Measurements from ENCODE around the gene GLP1R.
"Not testable (repeated sequence)": the region's sequence is repeated elsewhere in the genome, so short reads cannot be mapped to it uniquely, and the experiment has no call there.

The GLP1R gene

DNA sequence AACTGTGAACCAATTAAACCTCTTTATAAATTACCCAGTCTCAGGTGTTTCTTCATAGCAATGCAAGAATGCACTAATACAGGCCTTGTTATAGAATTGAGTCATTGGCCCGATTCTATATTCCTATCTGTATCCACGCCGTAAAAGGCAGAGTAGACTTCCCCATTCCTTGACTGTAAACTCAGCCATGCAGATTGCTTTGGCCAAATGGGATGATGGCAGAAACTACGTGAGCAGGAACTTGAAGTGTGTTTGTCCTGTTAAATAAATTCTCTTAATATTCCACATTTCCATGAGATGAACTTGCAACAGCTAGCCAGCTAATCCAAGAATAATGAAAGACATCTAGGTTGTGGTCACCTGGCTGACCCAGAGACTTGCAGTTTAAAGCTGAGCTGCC lies 70.3 kb downstream of the GLP1R start:
- Histone ChIP-seq H3K4me3 (replicated peaks; ENCODE audit: low read depth, low read length) (no peak overlapping the region), H3K27me3 (replicated peaks; ENCODE audit: control insufficient read depth, insufficient read depth, low read length) (no peaks in the 10 kb centered on the region), H3K36me3 (ENCODE audit: control insufficient read depth, insufficient read depth, low read length) (no peaks in the 10 kb centered on the region)
- DNase-seq (ENCODE audit: extremely low read depth, insufficient read length), result no peak
- TF ChIP-seq, protein P1, sequence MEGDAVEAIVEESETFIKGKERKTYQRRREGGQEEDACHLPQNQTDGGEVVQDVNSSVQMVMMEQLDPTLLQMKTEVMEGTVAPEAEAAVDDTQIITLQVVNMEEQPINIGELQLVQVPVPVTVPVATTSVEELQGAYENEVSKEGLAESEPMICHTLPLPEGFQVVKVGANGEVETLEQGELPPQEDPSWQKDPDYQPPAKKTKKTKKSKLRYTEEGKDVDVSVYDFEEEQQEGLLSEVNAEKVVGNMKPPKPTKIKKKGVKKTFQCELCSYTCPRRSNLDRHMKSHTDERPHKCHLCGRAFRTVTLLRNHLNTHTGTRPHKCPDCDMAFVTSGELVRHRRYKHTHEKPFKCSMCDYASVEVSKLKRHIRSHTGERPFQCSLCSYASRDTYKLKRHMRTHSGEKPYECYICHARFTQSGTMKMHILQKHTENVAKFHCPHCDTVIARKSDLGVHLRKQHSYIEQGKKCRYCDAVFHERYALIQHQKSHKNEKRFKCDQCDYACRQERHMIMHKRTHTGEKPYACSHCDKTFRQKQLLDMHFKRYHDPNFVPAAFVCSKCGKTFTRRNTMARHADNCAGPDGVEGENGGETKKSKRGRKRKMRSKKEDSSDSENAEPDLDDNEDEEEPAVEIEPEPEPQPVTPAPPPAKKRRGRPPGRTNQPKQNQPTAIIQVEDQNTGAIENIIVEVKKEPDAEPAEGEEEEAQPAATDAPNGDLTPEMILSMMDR (IDR thresholded peaks at IDR 0.05; ENCODE audit: insufficient read depth, low read length, poor library complexity, severe bottlenecking), result no peak

DNA sequence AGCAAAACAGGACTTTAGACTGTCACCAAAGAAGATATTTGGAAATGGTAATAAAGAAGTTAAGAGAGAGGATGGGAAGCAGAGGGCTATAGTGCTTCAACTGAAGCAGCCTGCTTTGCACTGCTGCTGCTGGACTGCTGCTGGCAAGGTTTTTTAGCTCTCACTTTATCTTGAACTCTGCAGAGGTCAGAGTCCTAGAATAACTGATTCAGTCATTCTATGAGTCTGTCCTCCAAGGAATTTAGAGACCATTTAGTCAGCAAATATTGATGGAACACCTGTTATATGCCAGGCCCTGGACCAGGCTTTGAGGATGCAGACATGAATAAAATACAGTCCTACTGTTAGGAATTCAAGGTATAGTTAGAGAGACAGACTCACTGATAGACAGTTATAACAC lies 75.5 kb downstream of the GLP1R start:
- no peak for DNase-seq (ENCODE audit: extremely low read depth, insufficient read length)
- Histone ChIP-seq H3K27me3 (replicated peaks; ENCODE audit: control insufficient read depth, insufficient read depth, low read length) (no peaks in the 10 kb centered on the region), H3K36me3 (ENCODE audit: control insufficient read depth, insufficient read depth, low read length) (no peaks in the 10 kb centered on the region), H3K4me3 (replicated peaks; ENCODE audit: low read depth, low read length) (no peak overlapping the region)
- TF ChIP-seq, protein P1 (IDR thresholded peaks at IDR 0.05; ENCODE audit: insufficient read depth, low read length, poor library complexity, severe bottlenecking), result no peak

DNA sequence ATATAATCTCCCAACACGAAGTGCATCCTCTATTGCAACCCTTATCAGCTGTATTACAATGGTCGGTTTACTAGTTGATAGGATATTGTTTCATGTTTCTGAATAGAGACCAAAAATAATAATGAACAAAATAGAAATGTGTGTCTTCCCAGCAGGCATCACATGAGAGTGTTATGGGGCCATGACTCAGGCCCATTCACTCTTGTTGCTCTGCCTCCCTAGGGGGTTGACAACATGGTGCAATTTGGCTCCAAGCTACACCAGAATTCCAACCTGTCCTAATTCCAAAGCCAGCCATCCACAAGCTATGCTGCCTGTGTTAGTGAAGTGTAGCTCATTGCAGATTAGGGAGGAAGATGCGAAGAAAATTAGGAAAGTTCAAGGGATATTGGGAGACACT lies 79.5 kb downstream of the GLP1R start:
- no peak overlapping the region for H3K4me3 ChIP-seq (replicated peaks; ENCODE audit: low read depth, low read length)
- DNase-seq (ENCODE audit: extremely low read depth, insufficient read length), result no peak
- TF ChIP-seq, protein P1 (IDR thresholded peaks at IDR 0.05; ENCODE audit: insufficient read depth, low read length, poor library complexity, severe bottlenecking), result no peak
- no peaks in the 10 kb centered on the region for H3K27me3 ChIP-seq (replicated peaks; ENCODE audit: control insufficient read depth, insufficient read depth, low read length)
- H3K36me3 ChIP-seq (ENCODE audit: control insufficient read depth, insufficient read depth, low read length), result no peaks in the 10 kb centered on the region

DNA sequence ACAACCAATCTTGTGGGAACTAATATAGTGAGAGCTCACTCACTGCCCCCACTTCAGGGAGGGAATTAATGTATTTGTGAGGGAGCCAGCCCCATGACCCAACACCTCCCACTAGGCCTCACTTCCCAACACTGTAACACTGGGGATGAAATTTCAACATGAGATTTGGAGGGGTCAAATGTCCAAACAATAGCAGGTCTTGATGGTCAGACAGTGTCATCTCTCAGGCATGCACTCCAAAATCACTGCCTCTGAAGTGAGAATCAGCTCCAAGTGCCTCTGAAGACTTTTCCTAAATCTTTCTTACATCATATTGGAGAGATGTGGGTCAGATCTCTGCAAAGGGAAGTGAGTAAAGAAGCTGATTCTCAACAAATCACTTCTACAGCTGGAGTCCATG lies 80.3 kb downstream of the GLP1R start:
- no peak overlapping the region for H3K4me3 ChIP-seq (replicated peaks; ENCODE audit: low read depth, low read length)
- no peak for DNase-seq (ENCODE audit: extremely low read depth, insufficient read length)
- H3K27me3 ChIP-seq (replicated peaks; ENCODE audit: control insufficient read depth, insufficient read depth, low read length), result no peaks in the 10 kb centered on the region
- TF ChIP-seq, protein P1 (IDR thresholded peaks at IDR 0.05; ENCODE audit: insufficient read depth, low read length, poor library complexity, severe bottlenecking), result no peak
- no peaks in the 10 kb centered on the region for H3K36me3 ChIP-seq (ENCODE audit: control insufficient read depth, insufficient read depth, low read length)

DNA sequence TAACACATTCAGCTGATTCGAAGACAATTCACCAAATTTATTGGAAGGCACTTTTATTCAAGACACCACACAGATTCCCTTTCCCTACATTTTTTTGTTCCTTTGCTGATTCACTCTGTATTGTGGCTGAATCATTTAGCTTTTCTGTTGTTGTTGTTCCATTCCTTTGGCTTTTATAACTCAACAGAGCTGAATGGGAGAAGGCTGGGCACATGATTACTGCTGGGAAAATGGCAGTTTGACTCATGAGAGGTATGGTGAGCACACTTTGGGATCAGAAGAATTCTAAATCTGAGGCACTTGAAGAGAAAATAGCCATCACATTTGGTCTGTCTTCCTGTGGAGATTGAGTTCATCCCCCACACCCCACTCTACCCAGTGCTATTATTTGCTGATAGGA lies 82.1 kb downstream of the GLP1R start:
- TF ChIP-seq, protein P1 (IDR thresholded peaks at IDR 0.05; ENCODE audit: insufficient read depth, low read length, poor library complexity, severe bottlenecking), result no peak
- Histone ChIP-seq H3K36me3 (ENCODE audit: control insufficient read depth, insufficient read depth, low read length) (no peaks in the 10 kb centered on the region), H3K4me3 (replicated peaks; ENCODE audit: low read depth, low read length) (no peak overlapping the region), H3K27me3 (replicated peaks; ENCODE audit: control insufficient read depth, insufficient read depth, low read length) (no peaks in the 10 kb centered on the region)
- DNase-seq (ENCODE audit: extremely low read depth, insufficient read length), result no peak

DNA sequence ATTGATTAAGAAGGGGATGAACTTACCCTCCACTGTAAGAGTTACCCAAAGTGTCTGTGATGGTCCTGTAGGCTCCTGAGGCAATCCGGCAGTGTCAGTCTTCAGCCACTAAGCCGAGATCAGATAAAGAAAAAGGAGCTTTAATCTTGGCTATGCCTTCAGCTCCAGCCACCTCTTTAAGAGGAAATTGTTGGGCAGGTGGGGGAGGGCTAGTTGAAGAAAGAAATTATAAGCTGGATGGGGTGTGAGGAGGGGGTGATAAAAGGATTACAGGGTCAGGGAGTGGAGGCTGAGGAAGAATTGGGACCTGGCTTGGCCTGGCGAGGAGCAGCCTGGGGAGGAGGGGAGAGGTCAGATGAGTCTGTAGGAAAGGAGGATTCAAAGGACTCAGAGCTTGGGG lies 86.2 kb downstream of the GLP1R start:
- DNase-seq (ENCODE audit: extremely low read depth, insufficient read length); H3K4me3 ChIP-seq (replicated peaks; ENCODE audit: low read depth, low read length); H3K27me3 ChIP-seq (replicated peaks; ENCODE audit: control insufficient read depth, insufficient read depth, low read length); H3K36me3 ChIP-seq (ENCODE audit: control insufficient read depth, insufficient read depth, low read length): not testable (repeated sequence)

DNA sequence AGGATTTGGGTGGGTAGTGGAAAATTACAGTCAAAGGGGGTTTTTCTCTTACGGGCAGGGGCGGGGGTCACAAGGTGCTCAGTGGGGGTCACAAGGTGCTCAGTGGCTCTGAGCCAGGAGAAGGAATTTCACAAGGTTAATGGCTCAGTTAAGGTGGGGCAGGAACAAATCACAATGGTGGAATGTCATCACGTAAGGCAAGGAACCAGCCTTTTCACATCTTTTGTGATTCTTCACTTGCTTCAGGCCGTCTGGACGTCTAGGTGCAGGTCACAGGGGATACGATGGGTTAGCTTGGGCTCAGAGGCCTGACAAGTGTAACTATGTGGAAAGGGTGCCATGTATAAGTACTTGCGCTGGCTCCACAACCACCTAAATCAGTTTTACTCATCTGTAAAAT lies 87.6 kb downstream of the GLP1R start:
- not testable (repeated sequence) for H3K27me3 ChIP-seq (replicated peaks; ENCODE audit: control insufficient read depth, insufficient read depth, low read length); H3K4me3 ChIP-seq (replicated peaks; ENCODE audit: low read depth, low read length); DNase-seq (ENCODE audit: extremely low read depth, insufficient read length); H3K36me3 ChIP-seq (ENCODE audit: control insufficient read depth, insufficient read depth, low read length)

Measured in GM06990 (cell line).